ENCODE measurements around the gene NCKAP5. TPM values are rescaled to one million over a fixed set of nuclear protein-coding genes. Genes with fewer than 3 reads are reported as not detected.

The NCKAP5 gene
- polyA plus RNA-seq, 3 donors: not detected

GRCh38 chr2:133039531-133039930 is 528.7 kb downstream of the NCKAP5 start:
- Histone ChIP-seq H3K27me3 (ENCODE audit: control insufficient read depth in 2 of 2, insufficient read depth in 2 of 2, low read length in 2 of 2) (no peaks in the 10 kb centered on the region), H4K20me1 (ENCODE audit: insufficient read depth, low read length) (no peaks in the 10 kb centered on the region), H2AFZ (ENCODE audit: insufficient read depth, low read depth, low read length, poor library complexity, severe bottlenecking) (no peak overlapping the region), H3K9ac (ENCODE audit: insufficient read depth, low read length, poor library complexity, severe bottlenecking) (no peak overlapping the region), H3K27ac (ENCODE audit: low read depth in 1 of 2, low read length in 2 of 2) (no peak overlapping the region), H3K4me2 (replicated peaks; ENCODE audit: extremely low read depth, low read length, poor library complexity, severe bottlenecking) (no peak overlapping the region), H3K4me3 (replicated peaks in 1 of 3; ENCODE audit: low read depth in 2 of 3, low read length in 3 of 3) (no peak overlapping the region), H3K9me3 (replicated peaks in 1 of 2; ENCODE audit: control insufficient read depth in 1 of 2, insufficient read depth in 1 of 2, low read length in 2 of 2) (no peaks in the 10 kb centered on the region), H3K36me3 (replicated peaks in 1 of 2; ENCODE audit: control insufficient read depth in 1 of 2, insufficient read depth in 2 of 2, low read length in 2 of 2) (no peaks in the 10 kb centered on the region), H3K4me1 (ENCODE audit: control insufficient read depth in 1 of 2, insufficient read depth in 2 of 2, low read length in 2 of 2) (no peaks in the 10 kb centered on the region), H3K79me2 (ENCODE audit: insufficient read depth, low read length) (no peaks in the 10 kb centered on the region)
- no peaks in the 10 kb centered on the region for H3K4me1 Mint-ChIP-seq
- no peaks in the 10 kb centered on the region for H3K27me3 Mint-ChIP-seq (ENCODE audit: low read depth in 3 of 3)
- H3K4me3 Mint-ChIP-seq: no peak overlapping the region
- H3K36me3 Mint-ChIP-seq: no peaks in the 10 kb centered on the region
- intact Hi-C loops (cut with micrococcal nuclease): no loop called here
- DNase-seq: no peak
- no CpG with 5 or more reads among the region's 1 CpG for WGBS (ENCODE audit: insufficient coverage)
- peaks cover 0 to 6% (median 5%) of the 10 kb centered on the region in 7 donors for H3K9me3 Mint-ChIP-seq
- H3K27ac Mint-ChIP-seq: no peak overlapping the region
- no peak for TF ChIP-seq CTCF (IDR thresholded peaks at IDR 0.05)

GRCh38 chr2:133026536-133027177 is 541.6 kb downstream of the NCKAP5 start:
- no peak for DNase-seq
- H3K4me1 ChIP-seq (ENCODE audit: control insufficient read depth in 1 of 2, insufficient read depth in 2 of 2, low read length in 2 of 2): no peaks in the 10 kb centered on the region
- Mint-ChIP-seq H3K4me3 (no peak overlapping the region), H3K36me3 (no peaks in the 10 kb centered on the region), H3K27ac (no peak overlapping the region), H3K27me3 (ENCODE audit: low read depth in 3 of 3) (peaks cover 0 to 2% (median 1%) of the 10 kb centered on the region in 3 donors), H3K4me1 (no peaks in the 10 kb centered on the region), H3K9me3 (peaks cover 0 to 9% (median 6%) of the 10 kb centered on the region in 7 donors)
- intact Hi-C loops (cut with micrococcal nuclease): no loop called here
- H4K20me1 ChIP-seq (ENCODE audit: insufficient read depth, low read length): no peaks in the 10 kb centered on the region
- H3K27ac ChIP-seq (ENCODE audit: low read depth in 1 of 2, low read length in 2 of 2): no peak overlapping the region
- H3K79me2 ChIP-seq (ENCODE audit: insufficient read depth, low read length): no peaks in the 10 kb centered on the region
- no peak overlapping the region for H2AFZ ChIP-seq (ENCODE audit: insufficient read depth, low read depth, low read length, poor library complexity, severe bottlenecking)
- H3K4me3 ChIP-seq (replicated peaks in 1 of 3; ENCODE audit: low read depth in 2 of 3, low read length in 3 of 3): no peak overlapping the region
- no peak overlapping the region for H3K4me2 ChIP-seq (replicated peaks; ENCODE audit: extremely low read depth, low read length, poor library complexity, severe bottlenecking)
- whole genome bisulfite sequencing (ENCODE audit: insufficient coverage): 80% methylated on average over 2 of the region's 6 CpGs
- no peak overlapping the region for H3K9ac ChIP-seq (ENCODE audit: insufficient read depth, low read length, poor library complexity, severe bottlenecking)
- H3K9me3 ChIP-seq (replicated peaks in 1 of 2; ENCODE audit: control insufficient read depth in 1 of 2, insufficient read depth in 1 of 2, low read length in 2 of 2): peaks cover 7 to 8% of the 10 kb centered on the region in 2 donors
- TF ChIP-seq CTCF (IDR thresholded peaks at IDR 0.05): no peak
- no peaks in the 10 kb centered on the region for H3K36me3 ChIP-seq (replicated peaks in 1 of 2; ENCODE audit: control insufficient read depth in 1 of 2, insufficient read depth in 2 of 2, low read length in 2 of 2)
- H3K27me3 ChIP-seq (ENCODE audit: control insufficient read depth in 2 of 2, insufficient read depth in 2 of 2, low read length in 2 of 2): no peaks in the 10 kb centered on the region
